ENCODE results near the gene SCUBE1.

DNA sequence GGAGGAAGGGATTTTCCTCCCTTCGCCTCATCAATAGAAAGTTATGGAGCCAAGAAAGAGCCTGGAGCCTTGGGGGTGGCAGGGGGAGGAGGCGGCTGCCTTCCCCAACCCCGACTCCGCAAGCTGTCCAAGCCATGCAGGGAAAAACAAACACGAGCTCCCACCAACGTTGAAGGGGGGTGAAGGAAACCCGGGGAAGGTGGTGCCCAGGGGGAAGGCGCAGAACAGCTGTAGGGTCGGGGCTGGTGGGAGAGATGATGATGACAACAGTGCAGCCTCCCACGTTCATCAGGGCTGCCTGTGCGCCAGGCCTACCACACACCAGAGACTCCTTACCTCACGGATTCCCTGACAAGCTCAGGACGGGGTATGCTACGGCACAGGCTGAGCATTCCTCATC lies 73.5 kb downstream of the SCUBE1 start:
- no peak for TF ChIP-seq POLR2A (IDR thresholded peaks at IDR 0.05)
- TF ChIP-seq, protein P1, sequence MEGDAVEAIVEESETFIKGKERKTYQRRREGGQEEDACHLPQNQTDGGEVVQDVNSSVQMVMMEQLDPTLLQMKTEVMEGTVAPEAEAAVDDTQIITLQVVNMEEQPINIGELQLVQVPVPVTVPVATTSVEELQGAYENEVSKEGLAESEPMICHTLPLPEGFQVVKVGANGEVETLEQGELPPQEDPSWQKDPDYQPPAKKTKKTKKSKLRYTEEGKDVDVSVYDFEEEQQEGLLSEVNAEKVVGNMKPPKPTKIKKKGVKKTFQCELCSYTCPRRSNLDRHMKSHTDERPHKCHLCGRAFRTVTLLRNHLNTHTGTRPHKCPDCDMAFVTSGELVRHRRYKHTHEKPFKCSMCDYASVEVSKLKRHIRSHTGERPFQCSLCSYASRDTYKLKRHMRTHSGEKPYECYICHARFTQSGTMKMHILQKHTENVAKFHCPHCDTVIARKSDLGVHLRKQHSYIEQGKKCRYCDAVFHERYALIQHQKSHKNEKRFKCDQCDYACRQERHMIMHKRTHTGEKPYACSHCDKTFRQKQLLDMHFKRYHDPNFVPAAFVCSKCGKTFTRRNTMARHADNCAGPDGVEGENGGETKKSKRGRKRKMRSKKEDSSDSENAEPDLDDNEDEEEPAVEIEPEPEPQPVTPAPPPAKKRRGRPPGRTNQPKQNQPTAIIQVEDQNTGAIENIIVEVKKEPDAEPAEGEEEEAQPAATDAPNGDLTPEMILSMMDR (IDR thresholded peaks at IDR 0.05): no peak
